Keratinocyte (primary cell): ENCODE results near the gene ALDH1L1. TPM values are rescaled to one million over a fixed set of nuclear protein-coding genes. Genes with fewer than 3 reads are reported as not detected.
"Not testable (repeated sequence)": the region's sequence is repeated elsewhere in the genome, so short reads cannot be mapped to it uniquely, and the experiment has no call there.

Experiments
- DNase-seq: peaks from one replicate; pipeline ENCODE4 v3.0.0-alpha.2; 2011; ENCODE audit warnings: low read depth, missing footprints, low spot score
- FAIRE-seq: peaks from 2 replicates; lab custom pipeline; 2011; peaks lifted over from hg19 to GRCh38; lab: Jason Lieb, UNC
- H2AFZ ChIP-seq: 2 replicates; pipeline ENCODE4 v1.6.0; 2012; ENCODE audit warnings: low read length, control low read depth, inconsistent platforms; ENCODE audit not compliant: control insufficient read depth
- H3K27ac ChIP-seq: 2 replicates; pipeline ENCODE4 v1.5.1; 2011; ENCODE audit warnings: low read length; ENCODE audit not compliant: control insufficient read depth, insufficient read depth
- H3K27me3 ChIP-seq: 3 replicates; pipeline ENCODE4 v1.6.0; 2011; ENCODE audit warnings: low read length; ENCODE audit not compliant: control insufficient read depth, insufficient read depth; ENCODE audit errors: extremely low read depth
- H3K36me3 ChIP-seq, 2 experiments: 2 replicates in 1 of 2; 3 replicates in 1 of 2; pipeline ENCODE4 v1.5.1; 2011; ENCODE audit warnings: low read length in 2 of 2, mild to moderate bottlenecking in 1 of 2; ENCODE audit not compliant: control insufficient read depth in 2 of 2, insufficient read depth in 2 of 2; ENCODE audit errors: extremely low read depth in 1 of 2
- H3K4me1 ChIP-seq: 3 replicates; pipeline ENCODE4 v1.5.1; 2011; ENCODE audit warnings: low read length; ENCODE audit not compliant: control insufficient read depth, insufficient read depth; ENCODE audit errors: extremely low read depth
- H3K4me2 ChIP-seq: 3 replicates; pipeline ENCODE4 v1.6.0; 2011; ENCODE audit warnings: low read depth, low read length; ENCODE audit not compliant: control insufficient read depth, insufficient read depth; ENCODE audit errors: extremely low read depth
- H3K4me3 ChIP-seq, 3 experiments: fragments of 200-600 bp in 1 of 3; sonication (generic) in 1 of 3; 2 replicates in 2 of 3; 3 replicates in 1 of 3; pipeline ENCODE4 v1.5.1; 2011 to 2016; ENCODE audit warnings: low read length in 3 of 3, mild to moderate bottlenecking in 3 of 3, control low read depth in 2 of 3, inconsistent platforms in 1 of 3, low read depth in 1 of 3, mixed read lengths in 1 of 3, mixed run types in 1 of 3, moderate library complexity in 1 of 3; ENCODE audit not compliant: control insufficient read depth in 2 of 3, insufficient read depth in 2 of 3; ENCODE audit errors: extremely low read depth in 1 of 3
- H3K79me2 ChIP-seq: 2 replicates; pipeline ENCODE4 v1.6.0; 2012; ENCODE audit warnings: low read length; ENCODE audit not compliant: control insufficient read depth, insufficient read depth
- H3K9ac ChIP-seq: 3 replicates; pipeline ENCODE4 v1.6.0; 2011; ENCODE audit warnings: low read length; ENCODE audit not compliant: control insufficient read depth, insufficient read depth; ENCODE audit errors: extremely low read depth
- H3K9me1 ChIP-seq: 3 replicates; pipeline ENCODE4 v1.6.0; 2011; ENCODE audit warnings: low read length; ENCODE audit not compliant: control insufficient read depth, insufficient read depth; ENCODE audit errors: extremely low read depth
- H3K9me3 ChIP-seq: 2 replicates; pipeline ENCODE4 v1.5.1; 2012; ENCODE audit warnings: low read depth, low read length; ENCODE audit not compliant: control insufficient read depth
- H4K20me1 ChIP-seq: 3 replicates; pipeline ENCODE4 v1.6.0; 2011; ENCODE audit warnings: low read length; ENCODE audit not compliant: control insufficient read depth, insufficient read depth; ENCODE audit errors: extremely low read depth
- EZH2 ChIP-seq: IDR thresholded peaks from one replicate; pipeline ENCODE4 v1.6.1; 2012; ENCODE audit warnings: inconsistent platforms, mild to moderate bottlenecking, low read length, moderate library complexity
- dilution Hi-C: fragments of 300-500 bp; cut with MboI; formaldehyde crosslinking; loops from one replicate; pipeline ENCODE4 v1.7.0; 2020; ENCODE audit warnings: low sequenced_read_pairs; ENCODE audit not compliant: extremely low pct_ligation_motif_present
- polyA plus RNA-seq, 5 experiments: library from polyadenylated mRNA; depleted of rRNA in 3 of 5; stranded (reverse) in 3 of 5; stranded (forward) in 1 of 5; unstranded in 1 of 5; fragments of >200 nt; gene quantifications; 1 replicate in 1 of 5; 2 replicates in 3 of 5; 3 replicates in 1 of 5; pipeline versions ENCODE4 v1.2.1 to v1.2.3, GENCODE V29; 2011 to 2012; ENCODE audit warnings: missing spikeins in 2 of 5, low read depth in 1 of 5, low replicate concordance in 1 of 5
- TF ChIP-seq, protein P1 (sequence below), 3 experiments: IDR thresholded peaks in 1 of 3; conservative IDR thresholded peaks in 1 of 3; optimal IDR thresholded peaks in 1 of 3; 2 replicates in 2 of 3; 3 replicates in 1 of 3; pipeline versions ENCODE3 to v1.5.1; 2011; ENCODE audit warnings: low read length in 3 of 3, mild to moderate bottlenecking in 3 of 3, moderate library complexity in 2 of 3, control low read depth in 1 of 3, inconsistent platforms in 1 of 3; ENCODE audit not compliant: insufficient read depth in 2 of 3; ENCODE audit errors: extremely low read depth in 1 of 3

The ALDH1L1 gene
- polyA plus RNA-seq, 1 donor (not counting 4 experiments of a cell fraction or from before 2014, with no cell fraction given), result 0.35 TPM

DNA sequence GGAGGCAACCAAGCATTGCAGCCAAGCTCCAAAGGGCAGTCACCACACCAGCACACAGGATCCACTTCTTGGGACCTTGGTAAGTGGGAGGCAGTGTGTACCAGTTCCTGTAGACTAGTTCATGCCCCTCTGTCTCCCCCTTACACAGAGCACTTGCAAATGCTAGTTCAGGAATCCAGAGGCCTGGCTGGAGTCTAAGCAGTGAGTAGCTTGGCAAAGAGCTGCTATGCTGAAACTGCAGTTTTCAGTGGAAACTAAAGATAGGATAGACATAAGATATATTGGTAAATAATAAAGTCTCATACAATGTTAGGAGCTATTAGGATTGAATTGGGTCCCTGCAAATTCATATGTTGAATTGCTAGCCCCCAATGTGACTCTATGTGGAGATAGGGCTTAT is 82.6 kb downstream of the ALDH1L1 start:
- H3K27ac ChIP-seq, result no peak overlapping the region
- H2AFZ ChIP-seq, result no peak overlapping the region
- no peaks in the 10 kb centered on the region for H3K9me1 ChIP-seq
- no peak overlapping the region for H3K9ac ChIP-seq
- no peaks in the 10 kb centered on the region for H3K36me3 ChIP-seq
- H3K79me2 ChIP-seq, result no peaks in the 10 kb centered on the region
- no peak overlapping the region for H3K4me2 ChIP-seq
- no peaks in the 10 kb centered on the region for H4K20me1 ChIP-seq
- DNase-seq (no peak), FAIRE-seq (no peak)
- TF ChIP-seq, protein P1, sequence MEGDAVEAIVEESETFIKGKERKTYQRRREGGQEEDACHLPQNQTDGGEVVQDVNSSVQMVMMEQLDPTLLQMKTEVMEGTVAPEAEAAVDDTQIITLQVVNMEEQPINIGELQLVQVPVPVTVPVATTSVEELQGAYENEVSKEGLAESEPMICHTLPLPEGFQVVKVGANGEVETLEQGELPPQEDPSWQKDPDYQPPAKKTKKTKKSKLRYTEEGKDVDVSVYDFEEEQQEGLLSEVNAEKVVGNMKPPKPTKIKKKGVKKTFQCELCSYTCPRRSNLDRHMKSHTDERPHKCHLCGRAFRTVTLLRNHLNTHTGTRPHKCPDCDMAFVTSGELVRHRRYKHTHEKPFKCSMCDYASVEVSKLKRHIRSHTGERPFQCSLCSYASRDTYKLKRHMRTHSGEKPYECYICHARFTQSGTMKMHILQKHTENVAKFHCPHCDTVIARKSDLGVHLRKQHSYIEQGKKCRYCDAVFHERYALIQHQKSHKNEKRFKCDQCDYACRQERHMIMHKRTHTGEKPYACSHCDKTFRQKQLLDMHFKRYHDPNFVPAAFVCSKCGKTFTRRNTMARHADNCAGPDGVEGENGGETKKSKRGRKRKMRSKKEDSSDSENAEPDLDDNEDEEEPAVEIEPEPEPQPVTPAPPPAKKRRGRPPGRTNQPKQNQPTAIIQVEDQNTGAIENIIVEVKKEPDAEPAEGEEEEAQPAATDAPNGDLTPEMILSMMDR (optimal IDR thresholded peaks at IDR 0.05 in 1 of 3, IDR thresholded peaks at IDR 0.05 in 1 of 3, conservative IDR thresholded peaks at IDR 0.05 in 1 of 3; ENCODE audit: extremely low read depth in 1 of 3, insufficient read depth in 2 of 3, low read length in 3 of 3), result no peak
- no peak for TF ChIP-seq EZH2
- peaks cover 4% of the 10 kb centered on the region for H3K9me3 ChIP-seq
- H3K4me1 ChIP-seq, result no peaks in the 10 kb centered on the region
- H3K27me3 ChIP-seq, result no peaks in the 10 kb centered on the region
- no peak overlapping the region for H3K4me3 ChIP-seq
- dilution Hi-C loops, result no loop called here

DNA sequence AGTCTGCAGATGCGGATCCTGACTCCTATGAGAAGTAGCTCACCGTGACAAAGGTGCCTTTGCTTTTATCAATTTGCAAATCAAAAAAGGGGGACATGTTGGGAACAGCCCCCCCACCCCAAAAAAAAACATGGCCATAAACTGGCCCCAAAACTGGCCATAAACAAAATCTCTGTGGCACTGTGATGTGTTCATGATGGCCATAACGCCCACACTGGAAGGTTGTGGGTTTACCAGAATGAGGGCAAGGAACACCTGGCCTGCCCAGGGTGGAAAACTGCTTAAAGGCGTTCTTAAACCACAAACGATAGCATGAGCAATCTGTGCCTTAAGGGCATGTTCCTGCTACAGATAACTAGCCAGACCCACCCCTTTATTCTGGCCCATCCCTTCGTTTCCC is 84.1 kb downstream of the ALDH1L1 start:
- H3K27me3 ChIP-seq, H3K4me2 ChIP-seq, H3K4me1 ChIP-seq, DNase-seq, H3K36me3 ChIP-seq, H3K9me3 ChIP-seq, H3K9ac ChIP-seq, H3K27ac ChIP-seq, H4K20me1 ChIP-seq, dilution Hi-C loops, FAIRE-seq, H3K4me3 ChIP-seq, H2AFZ ChIP-seq, H3K79me2 ChIP-seq, H3K9me1 ChIP-seq: not testable (repeated sequence)

DNA sequence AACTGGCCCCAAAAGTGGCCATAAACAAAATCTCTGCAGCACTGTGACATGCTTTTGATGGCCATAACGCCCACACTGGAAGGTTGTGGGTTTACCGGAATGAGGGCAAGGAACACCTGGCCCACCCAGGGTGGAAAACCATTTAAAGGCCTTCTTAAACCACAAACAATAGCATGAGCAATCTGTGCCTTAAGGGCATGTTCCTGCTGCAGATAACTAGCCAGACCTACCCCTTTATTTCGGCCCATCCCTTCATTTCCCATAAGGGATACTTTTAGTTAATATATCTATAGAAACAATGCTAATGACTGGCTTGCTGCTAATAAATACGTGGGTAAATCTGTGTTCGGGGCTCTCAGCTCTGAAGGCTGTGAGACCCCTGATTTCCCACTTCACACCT is 88.3 kb downstream of the ALDH1L1 start:
- H3K79me2 ChIP-seq, H2AFZ ChIP-seq, dilution Hi-C loops, H3K36me3 ChIP-seq, H3K4me3 ChIP-seq, H3K27me3 ChIP-seq, H3K9me1 ChIP-seq, H3K9ac ChIP-seq, H4K20me1 ChIP-seq, H3K9me3 ChIP-seq, H3K4me1 ChIP-seq, H3K27ac ChIP-seq, FAIRE-seq, DNase-seq, H3K4me2 ChIP-seq: not testable (repeated sequence)
